Karpas-422 (cell line): ENCODE results near the gene RAI1. TPM values are rescaled to one million over a fixed set of nuclear protein-coding genes. Genes with fewer than 3 reads are reported as not detected.

ENCODE experiments used
- DNase-seq: peaks from one replicate; pipeline ENCODE4 v3.0.0-alpha.2; 2015
- H2AFZ ChIP-seq: fragments of 200-600 bp; sonication (generic); 2 replicates; pipeline ENCODE4 v1.6.1; 2014; ENCODE audit warnings: antibody characterized with exemption, low read length, mixed read lengths
- H3K27ac ChIP-seq: fragments of 200-600 bp; sonication (generic); 2 replicates; pipeline ENCODE4 v1.5.1; 2014; ENCODE audit warnings: mild to moderate bottlenecking, low read length, moderate library complexity
- H3K27me3 ChIP-seq: fragments of 200-600 bp; sonication (generic); 2 replicates; pipeline ENCODE4 v1.6.1; 2014; ENCODE audit warnings: low read length, mixed read lengths
- H3K36me3 ChIP-seq: fragments of 200-600 bp; sonication (generic); 2 replicates; pipeline ENCODE4 v1.6.1; 2014; ENCODE audit warnings: low read length, mixed read lengths; ENCODE audit not compliant: insufficient read depth
- H3K4me1 ChIP-seq: fragments of 200-600 bp; sonication (generic); 2 replicates; pipeline ENCODE4 v1.6.1; 2014; ENCODE audit warnings: mild to moderate bottlenecking, low read length, mixed read lengths
- H3K4me2 ChIP-seq: fragments of 200-600 bp; sonication (generic); 2 replicates; pipeline ENCODE4 v1.6.1; 2014; ENCODE audit warnings: low read length, low read depth, mild to moderate bottlenecking; ENCODE audit not compliant: poor library complexity, severe bottlenecking
- H3K4me3 ChIP-seq: fragments of 200-600 bp; sonication (generic); 2 replicates; pipeline ENCODE4 v1.5.1; 2014; ENCODE audit warnings: mild to moderate bottlenecking, antibody characterized with exemption, low read length, mixed read lengths
- H3K79me2 ChIP-seq: fragments of 200-600 bp; sonication (generic); 2 replicates; pipeline ENCODE4 v1.6.1; 2014; ENCODE audit warnings: mild to moderate bottlenecking, low read length, mixed read lengths
- H3K9ac ChIP-seq: fragments of 200-600 bp; sonication (generic); 2 replicates; pipeline ENCODE4 v1.6.0; 2014; ENCODE audit warnings: low read length
- H3K9me2 ChIP-seq: fragments of 200-600 bp; sonication (generic), shearing (Covaris generic); replicated peaks from 2 replicates; pipeline ENCODE4 v1.6.0; 2014; ENCODE audit warnings: mild to moderate bottlenecking, low read length, moderate library complexity; ENCODE audit not compliant: insufficient read depth
- H3K9me3 ChIP-seq: fragments of 300-700, 200-600 bp; sonication (generic); 2 replicates; pipeline ENCODE4 v1.6.1; 2014; ENCODE audit warnings: low read length, mixed read lengths
- H4K20me1 ChIP-seq: fragments of 200-600 bp; sonication (generic); 2 replicates; pipeline ENCODE4 v1.6.1; 2014; ENCODE audit warnings: mild to moderate bottlenecking, antibody characterized with exemption, low read length, low read depth; ENCODE audit not compliant: insufficient read depth
- total RNA-seq: library from RNA; depleted of rRNA; stranded (reverse); fragments of >200 nt; shearing (Covaris generic); gene quantifications from 2 replicates; pipeline ENCODE4 v1.2.3, GENCODE V29; 2014; ENCODE audit warnings: low replicate concordance

The RAI1 gene
- total RNA-seq, 1 experiment from 2014 or later = 18.2 TPM

GRCh38 chr17:17816240-17816814, 135.1 kb downstream of the RAI1 start:
- Histone ChIP-seq H3K27ac (no peak overlapping the region), H3K36me3 (peaks cover 4% of the 10 kb centered on the region; the same call in 1 of the 2 replicates), H3K9me3 (no peaks in the 10 kb centered on the region), H3K4me3 (no peak overlapping the region), H3K9me2 (no peaks in the 10 kb centered on the region), H3K4me1 (peaks cover 48% of the 10 kb centered on the region), H2AFZ (no peak overlapping the region), H3K4me2 (no peak overlapping the region), H3K27me3 (no peaks in the 10 kb centered on the region), H3K79me2 (peaks cover 9% of the 10 kb centered on the region), H4K20me1 (peaks cover 20% of the 10 kb centered on the region; the same call in 1 of the 2 replicates), H3K9ac (no peak overlapping the region)
- no peak for DNase-seq

GRCh38 chr17:17816831-17817551, 135.7 kb downstream of the RAI1 start:
- DNase-seq = no peak
- Histone ChIP-seq H3K36me3 (peaks cover under 1% of the 10 kb centered on the region; the same call in 1 of the 2 replicates), H3K79me2 (peaks cover 16% of the 10 kb centered on the region), H3K9ac (no peak overlapping the region), H3K4me3 (no peak overlapping the region), H3K27me3 (no peaks in the 10 kb centered on the region), H3K9me3 (no peaks in the 10 kb centered on the region), H2AFZ (no peak overlapping the region), H3K4me1 (peaks cover 48% of the 10 kb centered on the region), H3K4me2 (no peak overlapping the region), H3K27ac (no peak overlapping the region), H3K9me2 (no peaks in the 10 kb centered on the region), H4K20me1 (peaks cover 26% of the 10 kb centered on the region)

GRCh38 chr17:17817552-17817947, 136.3 kb downstream of the RAI1 start:
- DNase-seq = no peak
- Histone ChIP-seq H3K9ac (no peak overlapping the region), H3K9me2 (no peaks in the 10 kb centered on the region), H3K4me1 (peaks cover 48% of the 10 kb centered on the region), H3K79me2 (peaks cover 22% of the 10 kb centered on the region), H3K4me2 (no peak overlapping the region), H2AFZ (no peak overlapping the region), H3K27ac (no peak overlapping the region), H3K9me3 (no peaks in the 10 kb centered on the region), H3K4me3 (no peak overlapping the region), H3K27me3 (no peaks in the 10 kb centered on the region), H4K20me1 (peaks cover 31% of the 10 kb centered on the region), H3K36me3 (no peaks in the 10 kb centered on the region)

- H4K20me1 ChIP-seq = peaks cover 35% of the 10 kb centered on the region
- H3K27ac ChIP-seq = no peak overlapping the region
- peaks cover 27% of the 10 kb centered on the region for H3K79me2 ChIP-seq
- H3K4me2 ChIP-seq = no peak overlapping the region
- no peaks in the 10 kb centered on the region for H3K27me3 ChIP-seq
- DNase-seq = peak; percentile 86
- no peak overlapping the region for H3K4me3 ChIP-seq
- no peak overlapping the region for H2AFZ ChIP-seq
- H3K4me1 ChIP-seq = peaks cover 53% of the 10 kb centered on the region
- no peaks in the 10 kb centered on the region for H3K9me2 ChIP-seq
- no peaks in the 10 kb centered on the region for H3K9me3 ChIP-seq
- H3K36me3 ChIP-seq = no peaks in the 10 kb centered on the region
- no peak overlapping the region for H3K9ac ChIP-seq
Observed at GRCh38 chr17:17818088-17818526, 136.8 kb downstream of the RAI1 start.

- Histone ChIP-seq H3K9ac (no peak overlapping the region), H3K79me2 (peaks cover 30% of the 10 kb centered on the region), H3K9me2 (no peaks in the 10 kb centered on the region), H3K9me3 (no peaks in the 10 kb centered on the region), H3K36me3 (no peaks in the 10 kb centered on the region), H3K4me3 (no peak overlapping the region), H3K4me1 (peaks cover 61% of the 10 kb centered on the region), H2AFZ (no peak overlapping the region), H4K20me1 (peaks cover 38% of the 10 kb centered on the region), H3K4me2 (no peak overlapping the region), H3K27me3 (no peaks in the 10 kb centered on the region), H3K27ac (peak overlapping the region; percentile 75; the same call in 1 of the 2 replicates)
- no peak for DNase-seq
Observed at GRCh38 chr17:17819111-17819510, 137.9 kb downstream of the RAI1 start.

- Histone ChIP-seq H3K9me2 (no peaks in the 10 kb centered on the region), H3K4me3 (peak overlapping the region; percentile 36; the same call in 1 of the 2 replicates), H2AFZ (no peak overlapping the region), H3K36me3 (no peaks in the 10 kb centered on the region), H3K27me3 (no peaks in the 10 kb centered on the region), H3K4me2 (peak overlapping the region; percentile 94), H3K27ac (peak overlapping the region; percentile 75), H4K20me1 (peaks cover 38% of the 10 kb centered on the region), H3K9me3 (no peaks in the 10 kb centered on the region), H3K9ac (peak overlapping the region; percentile 68), H3K79me2 (peaks cover 35% of the 10 kb centered on the region), H3K4me1 (peaks cover 66% of the 10 kb centered on the region)
- DNase-seq = peak; percentile 87
Observed at GRCh38 chr17:17819561-17819995, 138.3 kb downstream of the RAI1 start.

GRCh38 chr17:17820046-17820445, 138.8 kb downstream of the RAI1 start:
- H2AFZ ChIP-seq = no peak overlapping the region
- peaks cover 39% of the 10 kb centered on the region for H3K79me2 ChIP-seq
- H3K4me1 ChIP-seq = peaks cover 70% of the 10 kb centered on the region
- H3K9ac ChIP-seq = peak overlapping the region; percentile 68
- peak overlapping the region; percentile 75 for H3K27ac ChIP-seq
- peaks cover 38% of the 10 kb centered on the region for H4K20me1 ChIP-seq
- H3K9me2 ChIP-seq = no peaks in the 10 kb centered on the region
- H3K9me3 ChIP-seq = no peaks in the 10 kb centered on the region
- no peak for DNase-seq
- H3K36me3 ChIP-seq = no peaks in the 10 kb centered on the region
- H3K4me2 ChIP-seq = peak overlapping the region; percentile 94
- H3K27me3 ChIP-seq = no peaks in the 10 kb centered on the region
- H3K4me3 ChIP-seq = peak overlapping the region; percentile 36; the same call in 1 of the 2 replicates

GRCh38 chr17:17820463-17821158, 139.4 kb downstream of the RAI1 start:
- H3K36me3 ChIP-seq = no peaks in the 10 kb centered on the region
- H3K9me3 ChIP-seq = no peaks in the 10 kb centered on the region
- no peaks in the 10 kb centered on the region for H3K27me3 ChIP-seq
- H3K4me1 ChIP-seq = peaks cover 74% of the 10 kb centered on the region
- peaks cover 38% of the 10 kb centered on the region for H4K20me1 ChIP-seq
- H3K9ac ChIP-seq = peak overlapping the region; percentile 68
- peaks cover 40% of the 10 kb centered on the region for H3K79me2 ChIP-seq
- H2AFZ ChIP-seq = no peak overlapping the region
- H3K4me3 ChIP-seq = peak overlapping the region; percentile 36; the same call in 1 of the 2 replicates
- H3K9me2 ChIP-seq = no peaks in the 10 kb centered on the region
- H3K27ac ChIP-seq = peak overlapping the region; percentile 75
- H3K4me2 ChIP-seq = peak overlapping the region; percentile 94
- DNase-seq = no peak
